H1 (cell line): ENCODE results near the gene GRID2. TPM values are rescaled to one million over a fixed set of nuclear protein-coding genes. Genes with fewer than 3 reads are reported as not detected.

ENCODE experiments used
- CTCF ChIA-PET: fragments of 300-600 bp; sonication (Branson Sonifier 250); formaldehyde crosslinking; loops from one replicate; lab custom pipeline; 2021; ENCODE audit not compliant: partially characterized antibody; lab: Charles Lee
- POLR2A ChIA-PET: fragments of 300-600 bp; sonication (Branson Sonifier 250); formaldehyde crosslinking; loops from one replicate; lab custom pipeline; 2021; ENCODE audit warnings: inconsistent platforms; ENCODE audit not compliant: partially characterized antibody; lab: Charles Lee
- DNase-seq, 2 experiments: peaks; one replicate each; pipeline versions ENCODE4 v3.0.0 to v3.0.0-alpha.2; 2010 to 2022; ENCODE audit warnings: low spot score in 2 of 2, low read depth in 1 of 2, mixed read lengths in 1 of 2
- FAIRE-seq: peaks from 2 replicates; lab custom pipeline; 2011; peaks lifted over from hg19 to GRCh38; lab: Jason Lieb, UNC
- H2AFZ ChIP-seq: 2 replicates; pipeline ENCODE4 v1.8.1; 2012; ENCODE audit warnings: low read length, inconsistent platforms
- H2AK5ac ChIP-seq: 2 replicates; pipeline ENCODE4 v1.6.1; 2013; ENCODE audit warnings: low read depth, low read length
- H2BK120ac ChIP-seq: replicated peaks from 2 replicates; pipeline ENCODE3; 2013; ENCODE audit warnings: low read depth, low read length, inconsistent platforms
- H2BK12ac ChIP-seq: 2 replicates; pipeline ENCODE4 v1.6.1; 2013; ENCODE audit warnings: low read depth, low read length
- H2BK15ac ChIP-seq: 2 replicates; pipeline ENCODE4 v1.6.1; 2013; ENCODE audit warnings: low read length
- H2BK20ac ChIP-seq: 2 replicates; pipeline ENCODE4 v1.6.1; 2013; ENCODE audit warnings: low read length
- H2BK5ac ChIP-seq: 2 replicates; pipeline ENCODE4 v1.6.1; 2013; ENCODE audit warnings: low read depth, low read length
- H3K14ac ChIP-seq: 2 replicates; pipeline ENCODE4 v1.6.1; 2013; ENCODE audit warnings: inconsistent platforms; ENCODE audit not compliant: insufficient read length
- H3K18ac ChIP-seq: 2 replicates; pipeline ENCODE4 v1.6.1; 2013; ENCODE audit warnings: low read length; ENCODE audit errors: extremely low read depth
- H3K23ac ChIP-seq: 2 replicates; pipeline ENCODE4 v1.6.1; 2013; ENCODE audit warnings: inconsistent platforms; ENCODE audit not compliant: insufficient read length
- H3K23me2 ChIP-seq: 2 replicates; pipeline ENCODE4 v1.6.1; 2013; ENCODE audit warnings: low read depth, low read length
- H3K27ac ChIP-seq: 2 replicates; pipeline ENCODE4 v1.6.1; 2011; ENCODE audit warnings: low read depth, low read length, inconsistent platforms
- H3K27me3 ChIP-seq, 4 experiments: replicated peaks in 1 of 4; 1 replicate in 1 of 4; 2 replicates in 3 of 4; pipeline versions ENCODE4 v1.6.1 to v1.8.1; 2011 to 2013; ENCODE audit warnings: low read length in 3 of 4, mild to moderate bottlenecking in 3 of 4, inconsistent platforms in 2 of 4, mixed read lengths in 2 of 4, moderate library complexity in 1 of 4; ENCODE audit not compliant: control insufficient read depth in 3 of 4, insufficient read depth in 3 of 4; ENCODE audit errors: extremely low read depth in 1 of 4
- H3K36me3 ChIP-seq, 4 experiments: 2 replicates each; pipeline versions ENCODE4 v1.6.1 to v1.8.1; 2011 to 2013; ENCODE audit warnings: mild to moderate bottlenecking in 4 of 4, low read length in 3 of 4, moderate library complexity in 2 of 4, control low read depth in 1 of 4, inconsistent platforms in 1 of 4; ENCODE audit not compliant: insufficient read depth in 4 of 4, control insufficient read depth in 2 of 4
- H3K4ac ChIP-seq: replicated peaks from 2 replicates; pipeline ENCODE3; 2013; ENCODE audit warnings: low read length, low read depth, mixed read lengths, inconsistent platforms; ENCODE audit not compliant: insufficient read length
- H3K4me1 ChIP-seq, 4 experiments: replicated peaks in 1 of 4; 1 replicate in 1 of 4; 2 replicates in 3 of 4; pipeline versions ENCODE4 v1.6.1 to v1.8.1; 2011 to 2013; ENCODE audit warnings: low read length in 3 of 4, inconsistent platforms in 2 of 4, mixed read lengths in 1 of 4; ENCODE audit not compliant: insufficient read depth in 4 of 4, control insufficient read depth in 3 of 4
- H3K4me2 ChIP-seq, 2 experiments: 2 replicates each; pipeline versions ENCODE4 v1.6.1 to v1.8.1; 2011 to 2013; ENCODE audit warnings: low read depth in 2 of 2, low read length in 2 of 2, control low read depth in 1 of 2, inconsistent platforms in 1 of 2, mild to moderate bottlenecking in 1 of 2; ENCODE audit not compliant: insufficient read depth in 1 of 2
- H3K4me3 ChIP-seq, 4 experiments: fragments of 200-600, 300-600 bp in 1 of 4; sonication (generic), shearing (Covaris generic), sonication (Bioruptor Twin) in 1 of 4; 2 replicates each; pipeline versions ENCODE4 v1.5.1 to v1.8.1; 2011 to 2016; ENCODE audit warnings: low read length in 4 of 4, low read depth in 3 of 4, control low read depth in 2 of 4, inconsistent platforms in 2 of 4, mild to moderate bottlenecking in 2 of 4, mixed read lengths in 1 of 4, moderate library complexity in 1 of 4; ENCODE audit not compliant: insufficient read depth in 2 of 4; ENCODE audit errors: extremely low read depth in 1 of 4
- H3K56ac ChIP-seq: replicated peaks from 2 replicates; pipeline ENCODE3; 2013; ENCODE audit warnings: low read depth, mild to moderate bottlenecking, mixed read lengths, low read length, inconsistent platforms; ENCODE audit not compliant: insufficient read length
- H3K79me1 ChIP-seq: 2 replicates; pipeline ENCODE4 v1.6.1; 2013; ENCODE audit warnings: low read depth, low read length, control low read depth
- H3K79me2 ChIP-seq, 2 experiments: 2 replicates each; pipeline versions ENCODE4 v1.6.1 to v1.8.1; 2012 to 2013; ENCODE audit warnings: low read length in 2 of 2, mild to moderate bottlenecking in 2 of 2, inconsistent platforms in 1 of 2; ENCODE audit not compliant: insufficient read depth in 2 of 2, control insufficient read depth in 1 of 2
- H3K9ac ChIP-seq, 4 experiments: replicated peaks in 1 of 4; 1 replicate in 1 of 4; 2 replicates in 3 of 4; pipeline versions ENCODE4 v1.6.1 to v1.8.1; 2011 to 2013; ENCODE audit warnings: low read depth in 3 of 4, low read length in 3 of 4, control low read depth in 2 of 4, mild to moderate bottlenecking in 2 of 4, moderate library complexity in 2 of 4, inconsistent platforms in 1 of 4; ENCODE audit errors: extremely low read depth in 1 of 4
- H3K9me3 ChIP-seq, 2 experiments: 2 replicates each; pipeline versions ENCODE4 v1.6.1 to v1.8.1; 2012 to 2013; ENCODE audit warnings: mild to moderate bottlenecking in 2 of 2, moderate library complexity in 2 of 2, control low read depth in 1 of 2, inconsistent platforms in 1 of 2, low read depth in 1 of 2, low read length in 1 of 2, mixed read lengths in 1 of 2; ENCODE audit not compliant: insufficient read depth in 2 of 2
- H4K20me1 ChIP-seq, 2 experiments: replicated peaks in 1 of 2; 2 replicates each; pipeline versions ENCODE3 to v1.8.1; 2011 to 2013; ENCODE audit warnings: inconsistent platforms in 2 of 2, low read length in 2 of 2, mild to moderate bottlenecking in 1 of 2; ENCODE audit not compliant: insufficient read depth in 2 of 2, control insufficient read depth in 1 of 2
- H4K5ac ChIP-seq: 2 replicates; pipeline ENCODE4 v1.6.1; 2013; ENCODE audit warnings: low read length, low read depth, mixed read lengths, inconsistent platforms; ENCODE audit not compliant: insufficient read length
- H4K8ac ChIP-seq: 2 replicates; pipeline ENCODE4 v1.8.0; 2013; ENCODE audit warnings: mild to moderate bottlenecking, moderate library complexity, low read length, inconsistent platforms; ENCODE audit not compliant: insufficient read depth; ENCODE audit errors: extremely low read depth
- H4K91ac ChIP-seq: replicated peaks from 2 replicates; pipeline ENCODE3; 2013; ENCODE audit warnings: low read length, mixed read lengths, inconsistent platforms; ENCODE audit not compliant: insufficient read length
- ASH2L ChIP-seq: fragments of 200-600, 300-600 bp; sonication (generic); IDR thresholded peaks from one replicate; pipeline ENCODE4 v1.7.1; 2017; ENCODE audit warnings: low read length
- ATF2 ChIP-seq: IDR thresholded peaks from 2 replicates; pipeline ENCODE4 v1.6.1; 2012; ENCODE audit warnings: low read length, inconsistent platforms
- CTCF ChIP-seq, 3 experiments: IDR thresholded peaks; 1 replicate in 2 of 3; 2 replicates in 1 of 3; pipeline versions ENCODE4 v1.5.1 to v1.6.1; 2011; ENCODE audit warnings: low read length in 3 of 3, mild to moderate bottlenecking in 3 of 3, inconsistent platforms in 2 of 3, low read depth in 1 of 3, moderate library complexity in 1 of 3; ENCODE audit not compliant: insufficient read depth in 1 of 3; ENCODE audit errors: control extremely low read depth in 1 of 3
- HDAC6 ChIP-seq: IDR thresholded peaks from one replicate; pipeline ENCODE4 v1.7.1; 2012; ENCODE audit warnings: low read depth, mild to moderate bottlenecking, inconsistent platforms, low read length, moderate library complexity
- JUN ChIP-seq: IDR thresholded peaks from 2 replicates; pipeline ENCODE4 v1.6.1; 2011; ENCODE audit warnings: low read depth, mild to moderate bottlenecking, improper control_type of control experiment, low read length
- NANOG ChIP-seq: IDR thresholded peaks from 2 replicates; pipeline ENCODE4 v1.6.1; 2011; ENCODE audit warnings: low read length, low read depth, mild to moderate bottlenecking, inconsistent platforms; ENCODE audit not compliant: insufficient read depth, poor library complexity, severe bottlenecking
- PHF8 ChIP-seq: fragments of 200-600 bp; sonication (generic); conservative IDR thresholded peaks from 2 replicates; pipeline ENCODE4 v1.7.1; 2012; ENCODE audit warnings: low read depth, mild to moderate bottlenecking, inconsistent platforms, low read length, moderate library complexity
- SP1 ChIP-seq: IDR thresholded peaks from 2 replicates; pipeline ENCODE4 v1.6.1; 2011; ENCODE audit warnings: low read depth, low read length
- SP2 ChIP-seq: IDR thresholded peaks from 2 replicates; pipeline ENCODE4 v1.6.1; 2012; ENCODE audit warnings: mild to moderate bottlenecking, low read length, inconsistent platforms
- TAF7 ChIP-seq: optimal IDR thresholded peaks from 2 replicates; pipeline ENCODE3; 2011; ENCODE audit warnings: low read depth, mild to moderate bottlenecking, inconsistent platforms, low read length, moderate library complexity, borderline replicate concordance
- WGBS, 2 experiments: shearing (Covaris generic) in 1 of 2; methylation state at CpG; one replicate each; pipeline versions ENCODE4 v1.1.6 to v1.1.7; 2013 to 2015; ENCODE audit warnings: low lambda C conversion rate in 2 of 2, mixed read lengths in 2 of 2, inconsistent platforms in 1 of 2, low coverage in 1 of 2, missing lambda C conversion rate in 1 of 2; ENCODE audit not compliant: insufficient replicate concordance in 2 of 2, insufficient coverage in 1 of 2, insufficient read length in 1 of 2; ENCODE audit errors: extremely low coverage in 1 of 2, missing lambda C conversion rate in 1 of 2; 5-methylcytosine and 5-hydroxymethylcytosine counted together
- polyA plus RNA-seq, 7 experiments: library from polyadenylated mRNA; depleted of rRNA in 3 of 7; stranded (reverse) in 5 of 7; unstranded in 2 of 7; fragments of >200 nt in 5 of 7; fragments of 200-250 nt in 2 of 7; gene quantifications; 1 replicate in 5 of 7; 2 replicates in 1 of 7; 4 replicates in 1 of 7; pipeline versions ENCODE4 v1.2.1 to v1.2.3, GENCODE V29; 2011 to 2013; ENCODE audit warnings: missing spikeins in 2 of 7, mixed read lengths in 2 of 7
- total RNA-seq: library from RNA; stranded (reverse); fragmentation: NEBNext Ultra II Directional; extraction: Animal tissue kit (Norgen Biotek cat#: 25700); gene quantifications from 2 replicates; pipeline ENCODE4 v1.2.1, GENCODE V29; 2021

Gene GRID2
- total and polyA plus RNA-seq, 2 of the 8 experiments (the other 6 are each of a cell fraction or from before 2014, with no cell fraction given): 31.1 to 81.9 TPM

- 95% methylated on average over 4 of the region's 4 CpGs; no CpG with 5 or more reads in 1 of the 2 experiments for WGBS, 2 experiments
- no peaks in the 10 kb centered on the region for H3K79me1 ChIP-seq
- H3K23ac ChIP-seq: no peak overlapping the region
- H3K27ac ChIP-seq: no peak overlapping the region
- H3K23me2 ChIP-seq: no peaks in the 10 kb centered on the region
- H3K4me1 ChIP-seq: no peaks in the 10 kb centered on the region
- H3K27me3 ChIP-seq: no peaks in the 10 kb centered on the region
- H2BK120ac ChIP-seq: no peak overlapping the region
- FAIRE-seq: no peak
- H4K8ac ChIP-seq: no peak overlapping the region
- TF ChIP-seq JUN: no peak
- TF ChIP-seq SP2: no peak
- TF ChIP-seq CTCF (IDR thresholded peaks at IDR 0.05; ENCODE audit: control extremely low read depth in 1 of 3, insufficient read depth in 1 of 3, low read depth in 1 of 3, low read length in 3 of 3): no peak
- TF ChIP-seq NANOG: no peak
- no peak for TF ChIP-seq TAF7
- TF ChIP-seq SP1: no peak
- no peak for TF ChIP-seq ATF2
- no peak for TF ChIP-seq PHF8
- no peak for TF ChIP-seq HDAC6
- no peak for TF ChIP-seq ASH2L
- TF ChIP-seq, all 59 proteins: peak for 0
- no peak overlapping the region for H2AFZ ChIP-seq
- ChIA-PET CTCF (interaction anchor here (0.6 kb wide), 1 partner anchor 15 kb away, joined by 3 read pairs; no protein-coding TSS in a partner anchor), POLR2A (no interaction called here)
- no peak overlapping the region for H3K4me2 ChIP-seq
- H3K4me3 ChIP-seq: no peak overlapping the region
- H4K5ac ChIP-seq: no peak overlapping the region
- H2BK20ac ChIP-seq: no peak overlapping the region
- H4K20me1 ChIP-seq: no peaks in the 10 kb centered on the region
- H2BK5ac ChIP-seq: no peak overlapping the region
- no peak overlapping the region for H3K4ac ChIP-seq
- H3K9me3 ChIP-seq: no peaks in the 10 kb centered on the region
- no peak overlapping the region for H2AK5ac ChIP-seq
- H2BK15ac ChIP-seq: no peak overlapping the region
- H3K14ac ChIP-seq: no peak overlapping the region
- H3K18ac ChIP-seq: no peak overlapping the region
- H4K91ac ChIP-seq: no peak overlapping the region
- H3K56ac ChIP-seq: no peak overlapping the region
- no peak for DNase-seq
- H3K9ac ChIP-seq: no peak overlapping the region
- no peak overlapping the region for H2BK12ac ChIP-seq
- H3K36me3 ChIP-seq: no peaks in the 10 kb centered on the region
- H3K79me2 ChIP-seq: no peaks in the 10 kb centered on the region
Measured at GRCh38 chr4:93346840-93347239, 1043.1 kb downstream of the GRID2 start.
